Measurements from ENCODE around the gene ERVH48-1. TPM values are rescaled to one million over a fixed set of nuclear protein-coding genes. Genes with fewer than 3 reads are reported as not detected.
"Not testable (repeated sequence)": the region's sequence is repeated elsewhere in the genome, so short reads cannot be mapped to it uniquely, and the experiment has no call there.

The ERVH48-1 gene
- total and polyA plus RNA-seq, 3 donors from 2014 or later, result 0.24 to 0.47 (median 0.25) TPM

DNA sequence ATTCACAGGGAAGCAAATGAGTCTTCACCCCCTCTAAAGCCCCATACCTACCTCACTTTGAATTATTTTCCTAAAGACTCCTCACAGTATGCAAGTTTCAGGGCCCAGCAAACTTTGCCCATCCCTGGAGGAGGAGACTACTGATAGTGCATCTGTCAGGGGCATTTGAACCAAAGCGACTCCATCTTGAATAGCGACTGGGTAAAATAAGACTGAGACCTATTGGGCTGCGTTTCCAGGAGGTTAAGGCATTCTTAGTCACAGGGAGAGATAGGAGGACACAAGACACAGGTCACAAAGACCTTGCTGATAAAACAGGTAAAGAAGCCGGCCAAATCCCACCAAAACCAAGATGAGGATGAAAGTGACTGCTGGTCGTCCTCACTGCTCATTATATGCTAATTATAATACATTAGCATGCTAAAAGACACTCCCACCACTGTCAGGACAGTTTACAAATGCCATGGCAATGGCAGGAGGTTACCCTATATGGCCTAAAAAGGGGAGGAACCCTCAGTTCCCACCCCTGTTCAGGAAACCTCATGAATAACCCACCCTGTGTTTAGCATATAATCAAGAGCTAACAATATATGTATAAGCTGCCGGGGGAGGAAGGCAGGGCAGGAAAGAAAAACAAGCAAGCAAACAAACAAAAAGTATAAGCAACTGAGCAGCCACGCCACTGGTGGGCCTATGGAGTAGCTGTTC is 45.7 kb upstream of the ERVH48-1 start:
- WGBS, 2 donors, result 86% methylated on average over 7 of the region's 7 CpGs
- no peak for TF ChIP-seq POLR2A (IDR thresholded peaks at IDR 0.05)
- no peak overlapping the region for H3K27ac ChIP-seq
- no peaks in the 10 kb centered on the region for H3K9me3 ChIP-seq
- H3K27me3 ChIP-seq, result no peaks in the 10 kb centered on the region
- H3K36me3 ChIP-seq (ENCODE audit: low read depth, missing control alignments), result no peaks in the 10 kb centered on the region
- DNase-seq, result no peak
- no peak overlapping the region for H3K4me3 ChIP-seq
- H3K4me1 ChIP-seq, result peaks cover 5% of the 10 kb centered on the region
- intact Hi-C loops (cut with DNase I; ENCODE audit: low total_unique reads), result no loop called here

GRCh38 chr21:42969193-42969600 is 43.8 kb upstream of the ERVH48-1 start:
- TF ChIP-seq POLR2A (IDR thresholded peaks at IDR 0.05), result no peak
- TF ChIP-seq, protein P1, sequence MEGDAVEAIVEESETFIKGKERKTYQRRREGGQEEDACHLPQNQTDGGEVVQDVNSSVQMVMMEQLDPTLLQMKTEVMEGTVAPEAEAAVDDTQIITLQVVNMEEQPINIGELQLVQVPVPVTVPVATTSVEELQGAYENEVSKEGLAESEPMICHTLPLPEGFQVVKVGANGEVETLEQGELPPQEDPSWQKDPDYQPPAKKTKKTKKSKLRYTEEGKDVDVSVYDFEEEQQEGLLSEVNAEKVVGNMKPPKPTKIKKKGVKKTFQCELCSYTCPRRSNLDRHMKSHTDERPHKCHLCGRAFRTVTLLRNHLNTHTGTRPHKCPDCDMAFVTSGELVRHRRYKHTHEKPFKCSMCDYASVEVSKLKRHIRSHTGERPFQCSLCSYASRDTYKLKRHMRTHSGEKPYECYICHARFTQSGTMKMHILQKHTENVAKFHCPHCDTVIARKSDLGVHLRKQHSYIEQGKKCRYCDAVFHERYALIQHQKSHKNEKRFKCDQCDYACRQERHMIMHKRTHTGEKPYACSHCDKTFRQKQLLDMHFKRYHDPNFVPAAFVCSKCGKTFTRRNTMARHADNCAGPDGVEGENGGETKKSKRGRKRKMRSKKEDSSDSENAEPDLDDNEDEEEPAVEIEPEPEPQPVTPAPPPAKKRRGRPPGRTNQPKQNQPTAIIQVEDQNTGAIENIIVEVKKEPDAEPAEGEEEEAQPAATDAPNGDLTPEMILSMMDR (IDR thresholded peaks at IDR 0.05), result no peak
- DNase-seq, result no peak
- Histone ChIP-seq H3K27me3 (no peaks in the 10 kb centered on the region), H3K4me3 (no peak overlapping the region), H3K36me3 (ENCODE audit: low read depth, missing control alignments) (no peaks in the 10 kb centered on the region), H3K4me1 (no peaks in the 10 kb centered on the region), H3K27ac (no peak overlapping the region), H3K9me3 (no peaks in the 10 kb centered on the region)
- WGBS, 2 donors, result 49 to 59% methylated on average over 6 of the region's 6 CpGs
- intact Hi-C loops (cut with DNase I; ENCODE audit: low total_unique reads), result no loop called here

DNA sequence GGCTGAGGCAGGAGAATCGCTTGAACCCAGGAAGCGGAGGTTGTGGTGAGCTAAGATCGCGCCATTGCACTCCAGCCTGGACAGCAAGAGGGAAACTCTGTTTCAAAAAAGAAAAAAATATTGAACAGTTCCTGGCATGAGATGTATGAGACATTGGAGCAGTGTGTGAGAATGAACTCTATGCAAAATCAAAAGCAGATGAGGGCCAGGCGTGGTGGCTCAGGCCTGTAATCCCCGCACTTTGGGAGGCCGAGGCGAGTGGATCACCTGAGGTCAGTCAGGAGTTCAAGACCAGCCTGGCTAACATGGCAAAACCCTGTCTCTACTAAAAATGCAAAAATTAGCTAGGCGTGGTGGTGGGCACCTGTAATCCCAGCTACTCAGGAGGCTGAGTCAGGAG is 42.2 kb upstream of the ERVH48-1 start:
- H3K36me3 ChIP-seq (ENCODE audit: low read depth, missing control alignments); intact Hi-C loops (cut with DNase I; ENCODE audit: low total_unique reads); H3K4me1 ChIP-seq; H3K9me3 ChIP-seq; H3K27me3 ChIP-seq; H3K27ac ChIP-seq; DNase-seq; H3K4me3 ChIP-seq: not testable (repeated sequence)
- WGBS, 2 donors, result 94 to 95% methylated on average over 9 of the region's 9 CpGs

DNA sequence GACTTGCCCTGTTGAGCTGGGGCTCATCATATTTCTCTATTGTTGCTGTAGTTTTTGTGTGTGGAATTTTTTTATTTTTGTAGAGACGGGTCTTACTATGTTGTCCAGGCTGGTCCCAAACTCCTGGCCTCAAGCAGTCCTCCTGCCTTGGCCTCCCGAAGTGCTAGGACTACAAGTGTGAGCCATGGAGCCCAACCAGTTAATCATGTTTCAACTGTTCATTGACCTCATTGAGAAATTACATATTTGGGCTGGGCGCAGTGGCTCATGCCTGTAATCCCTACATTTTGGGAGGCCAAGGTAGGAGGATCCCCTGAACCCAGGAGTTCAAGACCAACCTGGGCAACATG is 39.8 kb upstream of the ERVH48-1 start:
- Histone ChIP-seq H3K4me1 (no peaks in the 10 kb centered on the region), H3K27me3 (no peaks in the 10 kb centered on the region), H3K27ac (no peak overlapping the region), H3K36me3 (ENCODE audit: low read depth, missing control alignments) (no peaks in the 10 kb centered on the region), H3K9me3 (no peaks in the 10 kb centered on the region), H3K4me3 (no peak overlapping the region)
- 65 to 67% methylated on average over 3 of the region's 3 CpGs for WGBS, 2 donors
- no peak for DNase-seq
- intact Hi-C loops (cut with DNase I; ENCODE audit: low total_unique reads), result no loop called here
- no peak for TF ChIP-seq POLR2A (IDR thresholded peaks at IDR 0.05)
- TF ChIP-seq, protein P1 (IDR thresholded peaks at IDR 0.05), result no peak

GRCh38 chr21:42964546-42965210 is 39.2 kb upstream of the ERVH48-1 start:
- no peaks in the 10 kb centered on the region for H3K27me3 ChIP-seq
- intact Hi-C loops (cut with DNase I; ENCODE audit: low total_unique reads), result no loop called here
- H3K9me3 ChIP-seq, result no peaks in the 10 kb centered on the region
- no peaks in the 10 kb centered on the region for H3K4me1 ChIP-seq
- 92 to 94% methylated on average over 13 of the region's 13 CpGs for WGBS, 2 donors
- no peak overlapping the region for H3K27ac ChIP-seq
- no peak for DNase-seq
- no peak overlapping the region for H3K4me3 ChIP-seq
- no peak for TF ChIP-seq POLR2A (IDR thresholded peaks at IDR 0.05)
- TF ChIP-seq, protein P1 (IDR thresholded peaks at IDR 0.05), result no peak
- no peaks in the 10 kb centered on the region for H3K36me3 ChIP-seq (ENCODE audit: low read depth, missing control alignments)

GRCh38 chr21:42964086-42964485 is 38.7 kb upstream of the ERVH48-1 start:
- DNase-seq, result no peak
- TF ChIP-seq, protein P1 (IDR thresholded peaks at IDR 0.05), result no peak
- TF ChIP-seq POLR2A (IDR thresholded peaks at IDR 0.05), result no peak
- intact Hi-C loops (cut with DNase I; ENCODE audit: low total_unique reads), result no loop called here

More at GRCh38 chr21:42964086-42964485, 38.7 kb upstream of the ERVH48-1 start:
- Histone ChIP-seq H3K9me3 (no peaks in the 10 kb centered on the region), H3K27ac (no peak overlapping the region), H3K4me1 (no peaks in the 10 kb centered on the region), H3K36me3 (ENCODE audit: low read depth, missing control alignments) (no peaks in the 10 kb centered on the region), H3K27me3 (no peaks in the 10 kb centered on the region), H3K4me3 (no peak overlapping the region)
- 83 to 95% methylated on average over 6 to 9 of the region's 9 CpGs for WGBS, 2 donors

All from testis (tissue), 3 donors.